ENCODE data around the gene IL36B. TPM values are rescaled to one million over a fixed set of nuclear protein-coding genes. Genes with fewer than 3 reads are reported as not detected.

IL36B gene
- total and polyA plus RNA-seq, 5 donors from 2014 or later: not detected

- Histone ChIP-seq H3K27ac (ENCODE audit: insufficient read depth, low read length, poor library complexity, severe bottlenecking) (no peak within 1 kb of the TSS), H3K27me3 (ENCODE audit: control insufficient read depth, insufficient read depth, low read length) (no peaks in the 10 kb centered on the region), H3K4me3 (ENCODE audit: low read depth, low read length) (no peak within 1 kb of the TSS), H3K36me3 (ENCODE audit: control insufficient read depth, insufficient read depth, low read length) (no peaks in the 10 kb centered on the region), H3K4me1 (ENCODE audit: control insufficient read depth, insufficient read depth, low read length, poor library complexity, severe bottlenecking) (no peaks in the 10 kb centered on the region), H3K9me3 (ENCODE audit: control insufficient read depth in 2 of 2, low read length in 2 of 2) (no peaks in the 10 kb centered on the region)
- H3K4me1 Mint-ChIP-seq: no peaks in the 10 kb centered on the region
- no peaks in the 10 kb centered on the region for H3K36me3 Mint-ChIP-seq
- ATAC-seq (ENCODE audit: low read depth in 2 of 2): no peak
- DNase-seq: no peak
- H3K9me3 Mint-ChIP-seq: peaks cover 0 to 2% (median 0%) of the 10 kb centered on the region in 7 donors
- no peak within 1 kb of the TSS for H3K27ac Mint-ChIP-seq
- H3K4me3 Mint-ChIP-seq: no peak within 1 kb of the TSS
- peaks cover 5% of the 10 kb centered on the region for H3K27me3 Mint-ChIP-seq
These were observed 15.0 kb upstream of the IL36B start, which contains the start of gene IL1F10 for GRCh38 chr2:113067681-113068080. TSS of gene IL1F10 (plus strand) at chr2:113067970. CDS start at chr2:113072739, 4,769 bp downstream.

DNA sequence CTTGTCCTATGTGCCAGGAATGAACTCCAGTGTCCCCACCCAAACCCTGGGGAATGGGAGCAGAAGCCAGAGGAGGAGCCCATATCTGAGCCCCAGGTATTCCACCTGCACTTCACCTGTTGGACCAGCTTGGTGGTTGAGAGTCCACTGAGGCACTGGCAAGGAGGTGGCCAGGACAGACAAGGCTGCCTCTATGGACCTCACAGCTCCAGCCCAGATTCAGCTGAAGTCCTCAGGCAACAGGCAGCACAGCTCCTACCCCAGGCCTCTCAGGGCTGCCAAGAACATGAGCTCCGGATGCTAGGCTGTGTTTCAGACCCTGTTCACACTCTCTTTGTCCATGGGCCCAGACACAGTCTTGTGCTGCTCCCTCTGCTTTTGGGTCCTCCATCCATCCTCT lies 12.2 kb upstream of the IL36B start:
- Histone ChIP-seq H3K36me3 (ENCODE audit: control insufficient read depth, insufficient read depth, low read length) (no peaks in the 10 kb centered on the region), H3K27me3 (ENCODE audit: control insufficient read depth, insufficient read depth, low read length) (no peaks in the 10 kb centered on the region), H3K4me3 (ENCODE audit: low read depth, low read length) (no peak overlapping the region), H3K9me3 (ENCODE audit: control insufficient read depth in 2 of 2, low read length in 2 of 2) (no peaks in the 10 kb centered on the region), H3K27ac (ENCODE audit: insufficient read depth, low read length, poor library complexity, severe bottlenecking) (no peak overlapping the region), H3K4me1 (ENCODE audit: control insufficient read depth, insufficient read depth, low read length, poor library complexity, severe bottlenecking) (no peaks in the 10 kb centered on the region)
- no peak overlapping the region for H3K27ac Mint-ChIP-seq
- H3K36me3 Mint-ChIP-seq: no peaks in the 10 kb centered on the region
- peaks cover 0 to 2% (median 0%) of the 10 kb centered on the region in 7 donors for H3K9me3 Mint-ChIP-seq
- ATAC-seq (ENCODE audit: low read depth in 2 of 2) (no peak), DNase-seq (no peak)
- peaks cover 4% of the 10 kb centered on the region for H3K27me3 Mint-ChIP-seq
- H3K4me3 Mint-ChIP-seq: no peak overlapping the region
- H3K4me1 Mint-ChIP-seq: peaks cover 0 to 4% (median 0%) of the 10 kb centered on the region in 4 donors

DNA sequence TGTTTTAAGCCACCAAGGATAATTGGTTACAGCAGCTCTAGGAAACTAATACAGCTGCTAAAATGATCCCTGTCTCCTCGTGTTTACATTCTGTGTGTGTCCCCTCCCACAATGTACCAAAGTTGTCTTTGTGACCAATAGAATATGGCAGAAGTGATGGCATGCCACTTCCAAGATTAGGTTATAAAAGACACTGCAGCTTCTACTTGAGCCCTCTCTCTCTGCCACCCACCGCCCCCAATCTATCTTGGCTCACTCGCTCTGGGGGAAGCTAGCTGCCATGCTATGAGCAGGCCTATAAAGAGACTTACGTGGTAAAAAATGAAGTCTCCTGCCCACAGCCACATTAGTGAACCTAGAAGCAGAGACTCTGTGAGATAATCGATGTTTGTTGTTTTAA lies 11.6 kb upstream of the IL36B start:
- Histone ChIP-seq H3K9me3 (ENCODE audit: control insufficient read depth in 2 of 2, low read length in 2 of 2) (no peaks in the 10 kb centered on the region), H3K36me3 (ENCODE audit: control insufficient read depth, insufficient read depth, low read length) (no peaks in the 10 kb centered on the region), H3K27me3 (ENCODE audit: control insufficient read depth, insufficient read depth, low read length) (no peaks in the 10 kb centered on the region), H3K4me3 (ENCODE audit: low read depth, low read length) (no peak overlapping the region), H3K27ac (ENCODE audit: insufficient read depth, low read length, poor library complexity, severe bottlenecking) (no peak overlapping the region), H3K4me1 (ENCODE audit: control insufficient read depth, insufficient read depth, low read length, poor library complexity, severe bottlenecking) (no peaks in the 10 kb centered on the region)
- peaks cover 0 to 3% (median 0%) of the 10 kb centered on the region in 7 donors for H3K9me3 Mint-ChIP-seq
- no peaks in the 10 kb centered on the region for H3K36me3 Mint-ChIP-seq
- no peak for DNase-seq
- no peak overlapping the region for H3K4me3 Mint-ChIP-seq
- no peak overlapping the region for H3K27ac Mint-ChIP-seq
- no peak for ATAC-seq (ENCODE audit: low read depth in 2 of 2)
- no peaks in the 10 kb centered on the region for H3K27me3 Mint-ChIP-seq
- H3K4me1 Mint-ChIP-seq: peaks cover 0 to 4% (median 0%) of the 10 kb centered on the region in 4 donors

GRCh38 chr2:113061896-113062770 lies 9.5 kb upstream of the IL36B start:
- no peak overlapping the region for H3K27ac ChIP-seq (ENCODE audit: insufficient read depth, low read length, poor library complexity, severe bottlenecking)
- ATAC-seq (ENCODE audit: low read depth in 2 of 2): no peak
- Mint-ChIP-seq H3K9me3 (peaks cover 0 to 3% (median 0%) of the 10 kb centered on the region in 7 donors), H3K4me3 (no peak overlapping the region), H3K4me1 (peaks cover 0 to 4% (median 0%) of the 10 kb centered on the region in 4 donors), H3K27ac (peak overlapping the region in 1 of 3 donors; percentile 27), H3K27me3 (no peaks in the 10 kb centered on the region), H3K36me3 (no peaks in the 10 kb centered on the region)
- DNase-seq: no peak
- H3K4me3 ChIP-seq (ENCODE audit: low read depth, low read length): no peak overlapping the region
- no peaks in the 10 kb centered on the region for H3K9me3 ChIP-seq (ENCODE audit: control insufficient read depth in 2 of 2, low read length in 2 of 2)
- H3K4me1 ChIP-seq (ENCODE audit: control insufficient read depth, insufficient read depth, low read length, poor library complexity, severe bottlenecking): no peaks in the 10 kb centered on the region
- H3K36me3 ChIP-seq (ENCODE audit: control insufficient read depth, insufficient read depth, low read length): no peaks in the 10 kb centered on the region
- no peaks in the 10 kb centered on the region for H3K27me3 ChIP-seq (ENCODE audit: control insufficient read depth, insufficient read depth, low read length)

- H3K4me3 ChIP-seq (ENCODE audit: low read depth, low read length): no peak overlapping the region
- Mint-ChIP-seq H3K36me3 (peaks cover 3% of the 10 kb centered on the region), H3K9me3 (peaks cover 0 to 2% (median 0%) of the 10 kb centered on the region in 7 donors), H3K4me3 (no peak overlapping the region), H3K4me1 (peaks cover 0 to 4% (median 0%) of the 10 kb centered on the region in 4 donors), H3K27me3 (no peaks in the 10 kb centered on the region), H3K27ac (peak overlapping the region in 1 of 3 donors; percentile 27)
- DNase-seq (no peak), ATAC-seq (ENCODE audit: low read depth in 2 of 2) (no peak)
- no peaks in the 10 kb centered on the region for H3K36me3 ChIP-seq (ENCODE audit: control insufficient read depth, insufficient read depth, low read length)
- H3K27ac ChIP-seq (ENCODE audit: insufficient read depth, low read length, poor library complexity, severe bottlenecking): no peak overlapping the region
- no peaks in the 10 kb centered on the region for H3K9me3 ChIP-seq (ENCODE audit: control insufficient read depth in 2 of 2, low read length in 2 of 2)
- H3K4me1 ChIP-seq (ENCODE audit: control insufficient read depth, insufficient read depth, low read length, poor library complexity, severe bottlenecking): no peaks in the 10 kb centered on the region
- no peaks in the 10 kb centered on the region for H3K27me3 ChIP-seq (ENCODE audit: control insufficient read depth, insufficient read depth, low read length)
These were observed 8.6 kb upstream of the IL36B start for GRCh38 chr2:113061241-113061640.

DNA sequence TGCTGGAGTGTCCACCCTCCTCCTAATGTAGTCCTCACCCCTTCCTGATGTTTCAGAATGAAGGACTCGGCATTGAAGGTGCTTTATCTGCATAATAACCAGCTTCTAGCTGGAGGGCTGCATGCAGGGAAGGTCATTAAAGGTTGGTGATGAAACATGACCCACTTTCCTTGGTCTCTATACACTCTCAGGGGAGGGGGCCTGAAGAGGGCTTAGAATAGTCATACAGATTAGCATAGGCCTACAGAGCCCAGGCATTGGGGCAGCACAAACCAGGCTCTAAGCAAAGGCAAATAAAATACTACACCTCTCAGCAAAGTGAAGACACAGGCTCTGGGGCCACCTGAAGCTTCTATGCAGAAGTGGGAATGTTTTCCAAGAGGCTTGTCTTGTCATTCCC lies 8.1 kb upstream of the IL36B start:
- H3K4me1 ChIP-seq (ENCODE audit: control insufficient read depth, insufficient read depth, low read length, poor library complexity, severe bottlenecking): no peaks in the 10 kb centered on the region
- Mint-ChIP-seq H3K27me3 (no peaks in the 10 kb centered on the region), H3K4me1 (peaks cover 0 to 4% (median 0%) of the 10 kb centered on the region in 4 donors), H3K36me3 (peaks cover 3% of the 10 kb centered on the region), H3K27ac (no peak overlapping the region), H3K9me3 (peaks cover 0 to 6% (median 2%) of the 10 kb centered on the region in 7 donors), H3K4me3 (no peak overlapping the region)
- H3K27ac ChIP-seq (ENCODE audit: insufficient read depth, low read length, poor library complexity, severe bottlenecking): no peak overlapping the region
- no peaks in the 10 kb centered on the region for H3K36me3 ChIP-seq (ENCODE audit: control insufficient read depth, insufficient read depth, low read length)
- no peak overlapping the region for H3K4me3 ChIP-seq (ENCODE audit: low read depth, low read length)
- no peak for ATAC-seq (ENCODE audit: low read depth in 2 of 2)
- H3K27me3 ChIP-seq (ENCODE audit: control insufficient read depth, insufficient read depth, low read length): no peaks in the 10 kb centered on the region
- H3K9me3 ChIP-seq (ENCODE audit: control insufficient read depth in 2 of 2, low read length in 2 of 2): no peaks in the 10 kb centered on the region
- DNase-seq: no peak

DNA sequence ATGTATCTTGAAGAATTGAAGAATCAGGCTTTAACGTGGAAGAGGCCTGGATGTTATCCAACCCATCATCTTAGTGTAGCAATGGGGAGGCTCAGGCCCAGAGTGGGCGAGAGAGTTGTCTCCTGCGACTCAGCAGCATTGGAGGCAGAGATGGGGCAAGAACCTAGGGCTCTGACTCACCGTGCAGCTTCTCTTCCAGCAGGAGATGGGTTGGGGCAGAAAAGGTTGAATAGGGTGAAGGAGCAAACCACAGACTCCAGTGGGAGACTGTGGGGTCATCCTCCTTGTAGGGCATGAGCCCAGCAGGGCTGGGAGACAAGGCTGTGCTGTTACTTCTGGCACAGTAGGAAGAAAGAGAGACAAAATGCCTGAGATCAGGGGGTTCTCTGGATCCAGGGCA lies 7.7 kb upstream of the IL36B start:
- Mint-ChIP-seq H3K4me3 (no peak overlapping the region), H3K27ac (peak overlapping the region in 2 of 3 donors; percentile 51 to 74), H3K27me3 (peaks cover 2% of the 10 kb centered on the region), H3K9me3 (peaks cover 0 to 10% (median 2%) of the 10 kb centered on the region in 7 donors), H3K36me3 (peaks cover 3% of the 10 kb centered on the region), H3K4me1 (peaks cover 0 to 4% (median 0%) of the 10 kb centered on the region in 4 donors)
- no peaks in the 10 kb centered on the region for H3K36me3 ChIP-seq (ENCODE audit: control insufficient read depth, insufficient read depth, low read length)
- no peak for DNase-seq
- no peak overlapping the region for H3K4me3 ChIP-seq (ENCODE audit: low read depth, low read length)
- H3K27me3 ChIP-seq (ENCODE audit: control insufficient read depth, insufficient read depth, low read length): no peaks in the 10 kb centered on the region
- no peak for ATAC-seq (ENCODE audit: low read depth in 2 of 2)
- H3K4me1 ChIP-seq (ENCODE audit: control insufficient read depth, insufficient read depth, low read length, poor library complexity, severe bottlenecking): no peaks in the 10 kb centered on the region
- no peaks in the 10 kb centered on the region for H3K9me3 ChIP-seq (ENCODE audit: control insufficient read depth in 2 of 2, low read length in 2 of 2)
- no peak overlapping the region for H3K27ac ChIP-seq (ENCODE audit: insufficient read depth, low read length, poor library complexity, severe bottlenecking)

Measured in CD4-positive, CD25-positive, alpha-beta regulatory T cell (primary cell).